ENCODE data around the gene AGTRAP.

DNA sequence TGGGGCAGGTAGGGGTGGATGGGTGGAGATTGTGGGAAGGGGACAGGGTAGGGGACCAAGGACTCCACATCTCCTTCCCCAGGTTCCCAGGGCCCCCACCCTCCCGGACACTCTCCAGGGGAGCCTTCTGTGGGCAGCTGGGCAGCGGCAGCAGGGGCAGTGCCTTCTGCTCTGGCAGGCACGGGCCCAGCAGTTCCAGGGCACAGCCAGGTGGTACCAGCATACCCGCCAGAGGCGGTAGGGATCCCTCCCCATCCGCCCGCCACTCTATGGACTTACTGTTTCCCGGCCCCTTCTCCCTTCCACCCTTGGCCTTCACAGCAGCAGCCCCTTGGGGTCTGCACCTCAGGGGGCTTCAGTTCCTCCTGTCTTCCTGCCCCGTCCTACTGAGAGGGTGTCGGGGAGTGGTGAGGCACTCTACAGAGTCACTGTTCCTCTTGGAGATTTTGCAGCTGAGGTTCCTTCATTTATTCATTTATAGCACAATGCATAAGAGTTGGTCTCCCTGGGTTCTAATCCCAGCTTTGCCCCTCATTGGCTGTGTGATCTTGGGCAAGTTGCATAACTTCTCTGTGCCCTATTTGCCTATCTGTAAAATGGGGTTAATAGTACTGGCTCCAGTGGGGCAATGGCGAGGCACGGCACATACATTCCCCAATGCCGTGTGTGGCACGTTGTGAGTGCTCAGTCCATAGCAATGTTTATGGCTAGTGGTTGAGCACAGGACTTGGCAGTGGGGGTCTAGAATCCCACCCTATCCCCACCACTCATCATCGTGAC is 43.1 kb downstream of the AGTRAP start:
- TF ChIP-seq, protein P1, sequence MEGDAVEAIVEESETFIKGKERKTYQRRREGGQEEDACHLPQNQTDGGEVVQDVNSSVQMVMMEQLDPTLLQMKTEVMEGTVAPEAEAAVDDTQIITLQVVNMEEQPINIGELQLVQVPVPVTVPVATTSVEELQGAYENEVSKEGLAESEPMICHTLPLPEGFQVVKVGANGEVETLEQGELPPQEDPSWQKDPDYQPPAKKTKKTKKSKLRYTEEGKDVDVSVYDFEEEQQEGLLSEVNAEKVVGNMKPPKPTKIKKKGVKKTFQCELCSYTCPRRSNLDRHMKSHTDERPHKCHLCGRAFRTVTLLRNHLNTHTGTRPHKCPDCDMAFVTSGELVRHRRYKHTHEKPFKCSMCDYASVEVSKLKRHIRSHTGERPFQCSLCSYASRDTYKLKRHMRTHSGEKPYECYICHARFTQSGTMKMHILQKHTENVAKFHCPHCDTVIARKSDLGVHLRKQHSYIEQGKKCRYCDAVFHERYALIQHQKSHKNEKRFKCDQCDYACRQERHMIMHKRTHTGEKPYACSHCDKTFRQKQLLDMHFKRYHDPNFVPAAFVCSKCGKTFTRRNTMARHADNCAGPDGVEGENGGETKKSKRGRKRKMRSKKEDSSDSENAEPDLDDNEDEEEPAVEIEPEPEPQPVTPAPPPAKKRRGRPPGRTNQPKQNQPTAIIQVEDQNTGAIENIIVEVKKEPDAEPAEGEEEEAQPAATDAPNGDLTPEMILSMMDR (conservative IDR thresholded peaks at IDR 0.05 in 1 of 2, IDR thresholded peaks at IDR 0.05 in 1 of 2; ENCODE audit: extremely low read depth in 1 of 2, insufficient read depth in 1 of 2, low read depth in 1 of 2, low read length in 2 of 2), result no peak
- no peak for TF ChIP-seq EZH2 (IDR thresholded peaks at IDR 0.05; ENCODE audit: borderline replicate concordance, low read length)
